Neural progenitor cell (in vitro differentiated cells): ENCODE results near the gene CDNF. TPM values are rescaled to one million over a fixed set of nuclear protein-coding genes. Genes with fewer than 3 reads are reported as not detected.

ENCODE experiments used
- DNase-seq: peaks from one replicate; pipeline ENCODE4 v3.0.0-alpha.2; 2016; ENCODE audit warnings: low spot score
- H2AFZ ChIP-seq: fragments of 200-600 bp; sonication (generic); replicated peaks from 2 replicates; pipeline ENCODE4 v1.6.1; 2016; ENCODE audit warnings: antibody characterized with exemption
- H3F3A ChIP-seq: fragments of 200-600 bp; sonication (generic); 2 replicates; pipeline ENCODE4 v1.6.1; 2016; ENCODE audit warnings: antibody characterized with exemption, low read depth
- H3K27ac ChIP-seq: fragments of 200-600 bp; sonication (generic); 2 replicates; pipeline ENCODE4 v1.5.1; 2016; ENCODE audit warnings: mild to moderate bottlenecking
- H3K27me3 ChIP-seq: fragments of 200-600 bp; sonication (generic); 2 replicates; pipeline ENCODE4 v1.6.1; 2016; ENCODE audit warnings: mild to moderate bottlenecking, moderate library complexity
- H3K36me3 ChIP-seq: fragments of 200-600 bp; sonication (generic); 2 replicates; pipeline ENCODE4 v1.5.1; 2016
- H3K4me1 ChIP-seq: fragments of 200-600 bp; sonication (generic); 2 replicates; pipeline ENCODE4 v1.6.1; 2016; ENCODE audit warnings: mixed run types
- H3K4me2 ChIP-seq: fragments of 200-600 bp; sonication (generic); 2 replicates; pipeline ENCODE4 v1.6.1; 2016
- H3K4me3 ChIP-seq: fragments of 200-600 bp; sonication (generic); 2 replicates; pipeline ENCODE4 v1.5.1; 2016
- H3K79me2 ChIP-seq: fragments of 200-600 bp; sonication (generic); 2 replicates; pipeline ENCODE4 v1.6.1; 2016; ENCODE audit warnings: low read depth
- H3K9ac ChIP-seq: fragments of 200-600 bp; sonication (generic); 2 replicates; pipeline ENCODE4 v1.6.1; 2016
- H3K9me3 ChIP-seq: fragments of 200-600 bp; sonication (generic); 2 replicates; pipeline ENCODE4 v1.5.1; 2016; ENCODE audit warnings: low read depth
- H4K20me1 ChIP-seq: fragments of 200-600 bp; sonication (generic); 2 replicates; pipeline ENCODE4 v1.6.1; 2016; ENCODE audit warnings: low read depth
- H3K27ac Mint-ChIP-seq: 3 replicates; pipeline ENCODE4 v1.8.0; 2021; ENCODE audit warnings: mixed read lengths
- H3K27me3 Mint-ChIP-seq: 2 replicates; pipeline ENCODE4 v1.8.0; 2022; ENCODE audit warnings: low read depth, mild to moderate bottlenecking, inconsistent platforms, moderate library complexity, mixed read lengths; ENCODE audit not compliant: insufficient read depth
- H3K36me3 Mint-ChIP-seq: 3 replicates; pipeline ENCODE4 v1.8.0; 2021; ENCODE audit warnings: mixed read lengths
- H3K4me1 Mint-ChIP-seq: 3 replicates; pipeline ENCODE4 v1.8.0; 2021; ENCODE audit warnings: mixed read lengths
- H3K4me3 Mint-ChIP-seq: 3 replicates; pipeline ENCODE4 v1.8.0; 2021; ENCODE audit warnings: mild to moderate bottlenecking, moderate library complexity, mixed read lengths
- H3K9me3 Mint-ChIP-seq: 3 replicates; pipeline ENCODE4 v1.8.0; 2020; ENCODE audit warnings: mixed read lengths
- CTCF ChIP-seq: fragments of 200-600 bp; sonication (generic); IDR thresholded peaks from 2 replicates; pipeline ENCODE4 v1.5.1; 2017; ENCODE audit warnings: antibody characterized with exemption, mild to moderate bottlenecking
- EZH2 ChIP-seq: fragments of 200-600 bp; sonication (generic); IDR thresholded peaks from 2 replicates; pipeline ENCODE4 v1.6.1; 2017; ENCODE audit warnings: antibody characterized with exemption, mild to moderate bottlenecking, moderate library complexity
- EZH2phosphoT487 ChIP-seq: fragments of 200-600 bp; sonication (generic); IDR thresholded peaks from 2 replicates; pipeline ENCODE4 v1.6.1; 2017; ENCODE audit warnings: antibody characterized with exemption
- total RNA-seq: library from RNA; depleted of rRNA; stranded (reverse); fragments of >200 nt; gene quantifications from 2 replicates; pipeline ENCODE4 v1.2.3, GENCODE V29; 2015; ENCODE audit warnings: low replicate concordance

The CDNF gene
- total RNA-seq, 1 donor from 2014 or later: 5.2 TPM

DNA sequence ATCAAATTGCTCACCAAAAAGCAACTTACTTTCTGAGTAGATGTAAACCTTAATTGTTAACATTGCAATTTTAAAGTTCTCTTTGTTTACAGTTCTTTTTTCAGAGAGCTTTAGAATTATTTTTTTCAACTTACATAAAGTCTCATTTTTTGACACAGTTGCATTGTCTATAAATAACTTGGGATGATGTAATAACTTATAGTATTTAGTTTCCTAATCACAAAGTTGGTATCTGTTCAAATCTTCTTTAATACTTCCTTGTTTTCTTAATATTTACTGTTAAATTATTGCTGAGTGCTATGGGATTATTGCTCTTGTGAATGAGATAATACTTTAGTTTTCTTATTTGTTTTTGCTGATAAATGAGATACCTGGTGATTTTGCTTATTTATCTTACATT lies 21.9 kb upstream of the CDNF start:
- TF ChIP-seq EZH2: no peak
- TF ChIP-seq EZH2phosphoT487: no peak
- no peak for TF ChIP-seq CTCF
- no peaks in the 10 kb centered on the region for H3F3A ChIP-seq
- H3K79me2 ChIP-seq: no peaks in the 10 kb centered on the region
- no peaks in the 10 kb centered on the region for H3K9me3 ChIP-seq
- H3K4me1 ChIP-seq: peaks cover 11% of the 10 kb centered on the region
- H3K27me3 ChIP-seq: no peaks in the 10 kb centered on the region
- H3K4me3 Mint-ChIP-seq: no peak overlapping the region
- H3K36me3 Mint-ChIP-seq: peaks cover 14% of the 10 kb centered on the region
- no peak overlapping the region for H3K4me2 ChIP-seq
- DNase-seq: no peak
- no peak overlapping the region for H2AFZ ChIP-seq
- H3K27ac Mint-ChIP-seq: no peak overlapping the region
- H3K4me3 ChIP-seq: no peak overlapping the region
- H3K9ac ChIP-seq: no peak overlapping the region
- no peaks in the 10 kb centered on the region for H3K27me3 Mint-ChIP-seq
- H3K36me3 ChIP-seq: no peaks in the 10 kb centered on the region
- H3K9me3 Mint-ChIP-seq: no peaks in the 10 kb centered on the region
- H3K4me1 Mint-ChIP-seq: peaks cover 14% of the 10 kb centered on the region
- H3K27ac ChIP-seq: no peak overlapping the region
- H4K20me1 ChIP-seq: peaks cover 4% of the 10 kb centered on the region

DNA sequence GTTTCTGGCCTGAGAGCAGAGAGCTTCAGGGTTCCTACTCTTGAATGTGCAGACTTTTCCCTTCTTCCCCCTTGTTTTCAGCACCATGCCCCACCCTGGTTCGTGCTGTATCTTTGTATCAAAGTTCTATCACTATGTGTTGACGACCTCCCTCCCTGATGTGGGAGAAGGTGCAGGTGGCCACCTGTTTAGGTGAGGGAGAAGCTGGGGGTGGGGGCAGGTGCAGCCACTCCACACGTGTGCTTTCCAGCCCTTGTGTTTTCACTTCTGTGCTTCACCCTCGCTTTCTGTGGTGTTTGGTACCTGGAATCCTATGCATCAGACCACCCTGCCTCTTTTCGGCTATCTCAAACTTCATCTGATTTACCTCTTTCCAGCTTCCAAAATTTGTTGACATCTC lies 21.2 kb upstream of the CDNF start:
- Histone ChIP-seq H3K4me3 (no peak overlapping the region), H3F3A (no peaks in the 10 kb centered on the region), H3K79me2 (no peaks in the 10 kb centered on the region), H2AFZ (no peak overlapping the region), H3K36me3 (no peaks in the 10 kb centered on the region), H3K4me1 (peaks cover 11% of the 10 kb centered on the region), H4K20me1 (peaks cover 4% of the 10 kb centered on the region), H3K27me3 (no peaks in the 10 kb centered on the region), H3K9me3 (no peaks in the 10 kb centered on the region), H3K27ac (no peak overlapping the region), H3K9ac (no peak overlapping the region), H3K4me2 (peak overlapping the region; percentile 11)
- TF ChIP-seq EZH2phosphoT487: no peak
- TF ChIP-seq EZH2: no peak
- TF ChIP-seq CTCF: no peak
- Mint-ChIP-seq H3K4me3 (no peak overlapping the region), H3K4me1 (peaks cover 14% of the 10 kb centered on the region), H3K27ac (no peak overlapping the region), H3K36me3 (peaks cover 16% of the 10 kb centered on the region), H3K9me3 (no peaks in the 10 kb centered on the region), H3K27me3 (no peaks in the 10 kb centered on the region)
- DNase-seq: no peak

DNA sequence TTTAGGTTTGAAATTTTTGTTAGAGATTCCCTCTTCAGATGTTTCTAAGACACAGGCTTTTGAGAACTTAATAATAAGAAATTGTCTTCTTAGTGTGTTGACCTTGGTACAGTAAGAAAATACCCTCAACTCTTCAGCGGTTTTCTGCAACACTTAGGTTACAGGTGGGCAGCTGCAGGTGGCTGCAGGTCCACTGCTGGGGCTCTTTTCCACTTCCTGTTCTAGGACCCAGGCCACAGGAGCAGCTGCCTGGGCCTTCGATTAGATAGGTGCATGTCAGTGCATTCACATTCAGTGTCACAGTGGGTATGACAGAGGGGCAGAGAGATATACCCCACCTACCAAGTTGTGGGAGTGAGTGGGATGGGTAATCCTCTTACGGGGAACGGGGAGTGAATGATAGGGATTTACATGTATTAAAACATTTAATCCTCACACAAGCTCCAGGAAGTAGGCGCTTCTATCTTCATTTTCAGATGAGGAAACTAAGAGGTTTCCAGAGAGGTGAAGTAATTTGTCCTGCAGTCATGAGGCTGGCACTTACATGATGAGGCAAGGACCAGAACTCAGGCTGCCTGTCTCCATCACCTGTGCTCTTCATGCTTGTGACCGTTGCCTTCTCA lies 20.6 kb upstream of the CDNF start:
- H3K36me3 Mint-ChIP-seq: peaks cover 13% of the 10 kb centered on the region
- H3K9me3 Mint-ChIP-seq: no peaks in the 10 kb centered on the region
- no peaks in the 10 kb centered on the region for H3K9me3 ChIP-seq
- H3K4me1 Mint-ChIP-seq: peaks cover 14% of the 10 kb centered on the region
- H3K9ac ChIP-seq: no peak overlapping the region
- H3K27me3 Mint-ChIP-seq: no peaks in the 10 kb centered on the region
- no peak overlapping the region for H3K27ac ChIP-seq
- no peak overlapping the region for H3K4me3 ChIP-seq
- H3K79me2 ChIP-seq: no peaks in the 10 kb centered on the region
- no peaks in the 10 kb centered on the region for H3K27me3 ChIP-seq
- H3K4me2 ChIP-seq: no peak overlapping the region
- no peaks in the 10 kb centered on the region for H3K36me3 ChIP-seq
- H2AFZ ChIP-seq: no peak overlapping the region
- H3K4me1 ChIP-seq: peaks cover 11% of the 10 kb centered on the region
- DNase-seq: peak; percentile 50
- peaks cover 4% of the 10 kb centered on the region for H4K20me1 ChIP-seq
- H3K4me3 Mint-ChIP-seq: no peak overlapping the region
- H3F3A ChIP-seq: no peaks in the 10 kb centered on the region
- H3K27ac Mint-ChIP-seq: no peak overlapping the region
- TF ChIP-seq EZH2phosphoT487: no peak

- peaks cover 10% of the 10 kb centered on the region for H3K36me3 Mint-ChIP-seq
- H2AFZ ChIP-seq: no peak overlapping the region
- no peaks in the 10 kb centered on the region for H3K9me3 ChIP-seq
- no peak overlapping the region for H3K4me3 Mint-ChIP-seq
- no peak for TF ChIP-seq EZH2phosphoT487
- TF ChIP-seq CTCF: no peak
- no peak for TF ChIP-seq EZH2
- no peak for DNase-seq
- no peaks in the 10 kb centered on the region for H3K79me2 ChIP-seq
- no peak overlapping the region for H3K27ac ChIP-seq
- H3K4me3 ChIP-seq: no peak overlapping the region
- H3K9me3 Mint-ChIP-seq: no peaks in the 10 kb centered on the region
- H3K4me1 Mint-ChIP-seq: peaks cover 14% of the 10 kb centered on the region
- peaks cover 17% of the 10 kb centered on the region for H3K36me3 ChIP-seq
- peaks cover 4% of the 10 kb centered on the region for H4K20me1 ChIP-seq
- no peak overlapping the region for H3K27ac Mint-ChIP-seq
- H3F3A ChIP-seq: peaks cover 3% of the 10 kb centered on the region
- H3K9ac ChIP-seq: no peak overlapping the region
- peaks cover 11% of the 10 kb centered on the region for H3K4me1 ChIP-seq
- no peak overlapping the region for H3K4me2 ChIP-seq
- no peaks in the 10 kb centered on the region for H3K27me3 Mint-ChIP-seq
- H3K27me3 ChIP-seq: no peaks in the 10 kb centered on the region
Measured at GRCh38 chr10:14855453-14855852, 17.6 kb upstream of the CDNF start.
